C4-2B (cell line): Measurements from ENCODE around the gene CFAP45.
A peak's percentile ranks its signal among the peaks of the same experiment; 100 is the strongest.

ENCODE experiments used
- H3K27ac ChIP-seq: fragments of 450-650 bp; 2 replicates; pipeline ENCODE4 v1.5.1; 2017
- ZFX ChIP-seq: fragments of 450-650 bp; IDR thresholded peaks from 2 replicates; pipeline ENCODE4 v1.6.1; 2017
- TF ChIP-seq, protein P1 (sequence below): fragments of 450-650 bp; conservative IDR thresholded peaks from 2 replicates; pipeline ENCODE4 v1.5.1; 2017; ENCODE audit warnings: mild to moderate bottlenecking

CFAP45 gene

DNA sequence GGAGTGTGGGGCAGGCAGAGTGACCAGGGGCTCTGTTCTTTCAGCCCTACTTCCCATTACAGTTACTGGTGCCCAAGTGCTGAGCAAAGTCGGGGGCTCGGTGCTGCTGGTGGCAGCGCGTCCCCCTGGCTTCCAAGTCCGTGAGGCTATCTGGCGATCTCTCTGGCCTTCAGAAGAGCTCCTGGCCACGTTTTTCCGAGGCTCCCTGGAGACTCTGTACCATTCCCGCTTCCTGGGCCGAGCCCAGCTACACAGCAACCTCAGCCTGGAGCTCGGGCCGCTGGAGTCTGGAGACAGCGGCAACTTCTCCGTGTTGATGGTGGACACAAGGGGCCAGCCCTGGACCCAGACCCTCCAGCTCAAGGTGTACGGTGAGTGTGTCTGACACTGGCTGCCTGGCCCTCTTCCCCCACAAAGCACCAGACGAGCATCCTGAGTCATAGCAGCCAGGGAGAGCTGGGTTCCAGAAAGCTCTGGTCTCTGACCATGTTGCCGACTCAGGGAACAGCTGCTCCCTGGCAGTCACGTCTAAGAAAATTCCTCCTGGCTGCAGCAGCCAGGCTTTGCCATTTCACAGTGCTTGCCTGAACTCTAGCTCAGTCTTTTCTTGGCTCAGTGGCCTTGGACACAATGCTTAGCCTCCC is 70.0 kb downstream of the CFAP45 start:
- no peak for TF ChIP-seq ZFX
- TF ChIP-seq, protein P1, sequence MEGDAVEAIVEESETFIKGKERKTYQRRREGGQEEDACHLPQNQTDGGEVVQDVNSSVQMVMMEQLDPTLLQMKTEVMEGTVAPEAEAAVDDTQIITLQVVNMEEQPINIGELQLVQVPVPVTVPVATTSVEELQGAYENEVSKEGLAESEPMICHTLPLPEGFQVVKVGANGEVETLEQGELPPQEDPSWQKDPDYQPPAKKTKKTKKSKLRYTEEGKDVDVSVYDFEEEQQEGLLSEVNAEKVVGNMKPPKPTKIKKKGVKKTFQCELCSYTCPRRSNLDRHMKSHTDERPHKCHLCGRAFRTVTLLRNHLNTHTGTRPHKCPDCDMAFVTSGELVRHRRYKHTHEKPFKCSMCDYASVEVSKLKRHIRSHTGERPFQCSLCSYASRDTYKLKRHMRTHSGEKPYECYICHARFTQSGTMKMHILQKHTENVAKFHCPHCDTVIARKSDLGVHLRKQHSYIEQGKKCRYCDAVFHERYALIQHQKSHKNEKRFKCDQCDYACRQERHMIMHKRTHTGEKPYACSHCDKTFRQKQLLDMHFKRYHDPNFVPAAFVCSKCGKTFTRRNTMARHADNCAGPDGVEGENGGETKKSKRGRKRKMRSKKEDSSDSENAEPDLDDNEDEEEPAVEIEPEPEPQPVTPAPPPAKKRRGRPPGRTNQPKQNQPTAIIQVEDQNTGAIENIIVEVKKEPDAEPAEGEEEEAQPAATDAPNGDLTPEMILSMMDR = no peak
- no peak overlapping the region for H3K27ac ChIP-seq

DNA sequence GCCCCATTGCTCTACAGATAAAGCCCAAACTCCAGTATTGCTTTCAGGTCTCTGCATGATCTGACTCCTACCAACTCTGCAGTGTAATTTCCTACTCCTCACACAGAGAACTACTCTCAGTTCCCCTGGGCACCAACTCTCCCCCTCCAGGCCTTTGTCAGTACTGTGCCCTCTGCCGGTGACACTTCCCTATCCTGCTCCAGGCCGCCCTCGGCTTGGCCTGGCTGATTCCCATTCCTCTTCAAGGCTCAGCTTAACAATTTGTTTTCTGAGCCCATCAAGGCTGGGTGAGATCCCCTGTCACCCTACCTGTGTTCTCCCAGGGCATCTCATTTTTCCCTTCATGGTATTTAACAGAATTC is 70.7 kb downstream of the CFAP45 start:
- TF ChIP-seq, protein P1 = peak; percentile 67
- no peak for TF ChIP-seq ZFX
- no peak overlapping the region for H3K27ac ChIP-seq

DNA sequence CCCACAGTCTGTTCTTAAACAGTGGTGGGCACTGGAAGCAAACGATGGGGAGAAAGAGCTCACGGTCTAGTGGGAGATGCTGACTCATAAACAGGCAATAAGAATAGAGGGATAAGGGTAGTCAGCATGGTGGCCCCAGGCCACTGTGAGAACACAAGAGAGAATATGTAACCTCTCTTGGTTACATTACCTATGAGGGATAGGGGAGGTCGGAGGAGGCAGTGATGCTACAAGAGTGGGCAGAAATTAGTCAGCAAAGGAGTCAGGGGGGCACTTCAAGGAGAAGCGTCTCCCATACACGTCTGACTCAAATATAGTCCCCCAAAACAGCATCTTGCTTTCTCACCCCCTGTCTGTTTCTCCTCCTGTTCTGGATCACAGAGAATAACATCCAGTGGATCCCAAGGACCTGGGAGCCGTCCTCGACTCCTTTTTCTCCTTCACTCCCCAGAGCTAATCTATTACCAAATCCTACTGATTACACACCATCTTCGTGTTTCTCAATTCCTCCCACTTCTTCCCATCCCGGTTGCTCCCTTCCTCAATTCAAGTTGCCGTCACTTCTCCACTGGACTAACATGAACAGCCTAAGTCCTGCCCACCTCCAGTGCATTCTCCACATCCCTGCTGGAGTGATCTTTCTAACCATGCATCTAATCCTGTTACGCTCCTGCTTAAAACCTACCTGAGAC is 71.2 kb downstream of the CFAP45 start:
- no peak for TF ChIP-seq ZFX
- TF ChIP-seq, protein P1 = no peak
- H3K27ac ChIP-seq = no peak overlapping the region

DNA sequence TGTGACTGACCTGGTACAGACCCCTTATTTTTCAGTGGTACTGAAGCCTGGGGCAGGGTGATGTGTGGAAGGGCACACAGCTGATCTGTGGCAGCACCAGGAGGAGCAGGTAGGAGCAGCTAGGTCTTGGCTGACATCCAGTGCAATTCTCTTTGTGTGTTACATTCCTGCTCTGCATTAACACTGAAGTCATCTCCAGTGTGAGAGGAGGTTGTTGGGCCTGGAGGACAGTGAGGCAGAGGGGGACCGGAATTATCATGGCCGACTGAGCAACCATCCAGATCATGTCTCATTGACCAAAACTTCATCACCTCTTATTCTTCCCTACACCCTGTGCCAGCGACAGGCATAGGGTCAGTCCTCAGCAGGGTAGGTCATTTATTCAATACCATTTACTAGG is 71.8 kb downstream of the CFAP45 start:
- no peak overlapping the region for H3K27ac ChIP-seq
- TF ChIP-seq ZFX = no peak
- TF ChIP-seq, protein P1 = no peak

DNA sequence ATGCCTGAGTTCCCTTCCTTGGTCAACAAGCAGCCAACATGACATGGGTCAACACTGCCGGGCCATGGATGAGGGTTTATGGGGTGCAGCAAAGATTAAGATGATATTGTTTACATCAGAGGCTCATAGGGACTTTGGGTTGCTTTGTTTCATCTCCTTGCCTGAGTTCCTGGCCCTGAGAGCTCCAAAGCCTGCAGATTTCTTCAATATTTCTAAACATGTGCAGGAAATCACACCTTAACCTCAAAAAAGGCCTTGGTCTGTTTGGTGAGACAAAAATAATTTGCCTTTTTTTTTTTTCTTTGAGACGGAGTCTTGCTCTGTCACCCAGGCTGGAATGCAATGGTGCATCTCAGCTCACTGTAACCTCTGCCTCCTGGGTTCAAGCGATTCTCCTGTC is 72.4 kb downstream of the CFAP45 start:
- TF ChIP-seq, protein P1 = no peak
- no peak for TF ChIP-seq ZFX
- no peak overlapping the region for H3K27ac ChIP-seq

DNA sequence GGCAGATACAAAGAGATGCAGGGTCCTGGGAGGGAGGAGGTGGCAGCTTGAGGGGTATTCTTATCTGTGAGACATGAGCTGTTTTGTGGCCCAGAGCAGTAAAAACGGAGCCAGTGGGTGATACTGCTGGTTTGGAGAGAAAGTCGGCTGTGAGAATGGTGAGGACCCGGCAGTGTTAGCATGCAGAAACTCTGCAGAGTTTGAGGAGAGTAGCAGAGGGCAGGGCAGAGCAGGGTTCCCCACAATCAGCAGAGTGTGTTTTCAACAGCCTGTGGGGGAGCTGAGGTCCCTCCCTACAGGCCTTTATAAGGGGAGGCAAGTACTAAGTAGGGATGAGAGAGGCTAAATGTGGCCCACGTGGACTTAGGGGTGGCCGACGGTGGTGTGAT is 72.9 kb downstream of the CFAP45 start:
- no peak for TF ChIP-seq ZFX
- TF ChIP-seq, protein P1 = no peak
- no peak overlapping the region for H3K27ac ChIP-seq

DNA sequence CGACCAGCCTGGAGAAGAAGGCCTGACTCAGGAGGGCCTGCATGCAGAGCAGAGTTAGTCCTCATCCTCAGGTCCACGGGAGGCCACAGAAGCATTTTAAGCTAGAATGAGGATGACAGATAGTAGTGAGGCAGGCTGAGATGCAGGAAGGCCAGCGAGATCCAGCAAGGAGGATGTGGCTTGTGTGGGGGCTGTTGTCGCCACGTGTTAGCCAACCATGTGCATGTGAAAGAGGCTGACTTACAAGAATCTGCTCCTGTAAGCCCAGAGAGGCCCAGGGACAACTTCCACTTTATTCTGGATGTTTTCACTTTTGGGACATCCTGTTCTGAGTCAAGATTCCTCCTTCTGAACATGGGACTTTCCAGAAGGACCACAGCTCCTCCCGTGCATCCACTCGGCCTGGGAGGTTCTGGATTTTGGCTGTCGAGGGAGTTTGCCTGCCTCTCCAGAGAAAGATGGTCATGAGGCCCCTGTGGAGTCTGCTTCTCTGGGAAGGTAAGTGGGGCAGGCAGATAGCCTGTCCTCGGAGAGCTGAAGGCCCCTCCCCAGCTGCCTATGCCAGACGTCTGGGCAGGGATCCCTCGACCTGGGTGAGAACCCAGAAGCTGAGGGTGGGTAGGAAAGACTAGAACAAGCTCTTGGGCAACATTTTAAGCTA is 73.4 kb downstream of the CFAP45 start, which contains the start of gene SLAMF8:
TSS of gene SLAMF8 (plus strand) at position 433 of the 661 bp plus-strand sequence. CDS start at position 459, 26 bp downstream.
- TF ChIP-seq ZFX = no peak
- TF ChIP-seq, protein P1 = no peak

More for the DNA sequence above, 73.4 kb downstream of the CFAP45 start, which contains the start of gene SLAMF8:
- no peak within 1 kb of the TSS for H3K27ac ChIP-seq
